Vagina (tissue), 2 donors: Measurements from ENCODE around the gene TIGAR.

Experiments used
- POLR2A ChIP-seq, 2 donors: fragments of 450-650 bp; IDR thresholded peaks; one replicate each; pipeline ENCODE4 v1.6.1; 2017; ENCODE audit warnings: antibody characterized with exemption in 2 of 2, mild to moderate bottlenecking in 2 of 2, moderate library complexity in 2 of 2
- POLR2AphosphoS5 ChIP-seq, 2 donors: sonication (generic); formaldehyde crosslinking; IDR thresholded peaks; one replicate each; pipeline ENCODE4 v1.9.0; 2017; ENCODE audit warnings: antibody characterized with exemption in 2 of 2, mild to moderate bottlenecking in 2 of 2, low read depth in 1 of 2; ENCODE audit not compliant: insufficient read depth in 1 of 2
- TF ChIP-seq, protein P1 (sequence below), 3 experiments: fragments of 450-650 bp in 2 of 3; fragments of 200-600 bp in 1 of 3; sonication (generic) in 1 of 3; IDR thresholded peaks; one replicate each; pipeline ENCODE4 v1.5.1; 2017 to 2019; ENCODE audit warnings: antibody characterized with exemption in 3 of 3, mild to moderate bottlenecking in 2 of 3, moderate library complexity in 2 of 3

DNA sequence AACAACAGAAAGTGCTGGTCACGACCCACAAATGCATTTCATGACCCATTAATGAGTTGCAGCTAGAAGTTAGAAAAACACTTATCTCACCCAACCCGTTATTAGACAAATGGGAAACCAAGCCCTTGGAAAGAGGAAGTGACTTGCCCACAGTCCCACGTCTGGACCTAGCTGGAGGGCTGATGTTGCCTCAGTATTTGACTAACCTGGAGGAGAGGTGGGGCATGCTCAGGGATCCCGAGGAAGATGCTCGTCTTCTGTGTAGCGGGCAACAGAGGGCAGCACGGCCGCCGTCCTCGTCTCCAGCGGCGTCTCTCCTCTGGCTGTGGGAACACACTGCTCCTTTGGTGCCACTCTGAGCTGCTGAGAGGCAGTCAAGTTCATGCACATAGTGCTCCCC lies 34.8 kb upstream of the TIGAR start:
- TF ChIP-seq, protein P1, sequence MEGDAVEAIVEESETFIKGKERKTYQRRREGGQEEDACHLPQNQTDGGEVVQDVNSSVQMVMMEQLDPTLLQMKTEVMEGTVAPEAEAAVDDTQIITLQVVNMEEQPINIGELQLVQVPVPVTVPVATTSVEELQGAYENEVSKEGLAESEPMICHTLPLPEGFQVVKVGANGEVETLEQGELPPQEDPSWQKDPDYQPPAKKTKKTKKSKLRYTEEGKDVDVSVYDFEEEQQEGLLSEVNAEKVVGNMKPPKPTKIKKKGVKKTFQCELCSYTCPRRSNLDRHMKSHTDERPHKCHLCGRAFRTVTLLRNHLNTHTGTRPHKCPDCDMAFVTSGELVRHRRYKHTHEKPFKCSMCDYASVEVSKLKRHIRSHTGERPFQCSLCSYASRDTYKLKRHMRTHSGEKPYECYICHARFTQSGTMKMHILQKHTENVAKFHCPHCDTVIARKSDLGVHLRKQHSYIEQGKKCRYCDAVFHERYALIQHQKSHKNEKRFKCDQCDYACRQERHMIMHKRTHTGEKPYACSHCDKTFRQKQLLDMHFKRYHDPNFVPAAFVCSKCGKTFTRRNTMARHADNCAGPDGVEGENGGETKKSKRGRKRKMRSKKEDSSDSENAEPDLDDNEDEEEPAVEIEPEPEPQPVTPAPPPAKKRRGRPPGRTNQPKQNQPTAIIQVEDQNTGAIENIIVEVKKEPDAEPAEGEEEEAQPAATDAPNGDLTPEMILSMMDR (IDR thresholded peaks at IDR 0.05) = no peak
- TF ChIP-seq POLR2A (IDR thresholded peaks at IDR 0.05) (no peak), POLR2AphosphoS5 (IDR thresholded peaks at IDR 0.05; ENCODE audit: insufficient read depth in 1 of 2, low read depth in 1 of 2) (no peak)
